ENCODE results near the gene SLC22A31. TPM values are rescaled to one million over a fixed set of nuclear protein-coding genes. Genes with fewer than 3 reads are reported as not detected.
A peak's percentile ranks its signal among the peaks of the same experiment; 100 is the strongest.
"Not testable (repeated sequence)": the region's sequence is repeated elsewhere in the genome, so short reads cannot be mapped to it uniquely, and the experiment has no call there.

Gene SLC22A31
- polyA plus RNA-seq, 1 experiment, result 0.25 TPM

DNA sequence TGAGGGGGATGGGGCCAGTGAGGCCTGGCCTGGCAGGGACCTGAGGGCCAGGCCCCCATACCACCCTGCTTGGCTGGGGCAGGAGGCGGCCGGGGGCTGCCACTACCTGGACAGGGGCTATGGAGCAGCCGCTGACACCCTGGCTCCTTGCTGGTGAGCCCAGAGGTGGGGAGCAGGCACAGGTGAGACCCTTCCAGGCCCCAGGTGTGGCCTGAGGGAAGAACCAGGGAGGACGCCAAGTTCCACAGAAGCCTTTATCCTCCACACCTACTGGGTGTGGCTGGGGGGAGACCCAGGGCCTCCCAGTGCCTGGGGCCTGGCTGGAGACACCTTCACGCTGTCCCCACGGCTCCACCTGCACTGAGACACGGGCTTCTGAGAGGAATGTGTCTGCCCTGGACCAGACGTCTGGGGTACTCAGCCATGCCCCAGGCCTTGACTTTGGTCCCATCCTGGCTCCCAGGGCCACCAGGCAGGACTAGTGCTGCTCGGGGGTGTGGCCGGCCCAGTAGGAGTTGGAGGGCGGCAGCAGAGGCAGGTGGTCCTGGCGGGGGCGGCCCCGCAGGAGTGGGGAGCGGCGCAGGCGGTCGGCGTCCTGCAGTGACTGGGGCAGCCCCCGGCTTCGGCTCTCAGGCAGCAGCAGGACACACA lies 4.7 kb downstream of the SLC22A31 start:
- H3K9me3 ChIP-seq (ENCODE audit: control insufficient read depth, insufficient read depth, low read length), result peaks cover 2% of the 10 kb centered on the region; the same call in 1 of the 2 replicates
- H3K27ac ChIP-seq (ENCODE audit: low read depth, low read length), result no peak overlapping the region
- TF ChIP-seq CTCF (IDR thresholded peaks at IDR 0.05; ENCODE audit: low read depth, low read length), result no peak
- no peak for DNase-seq (ENCODE audit: low read depth, low spot score)
- peaks cover 26% of the 10 kb centered on the region for H3K27me3 ChIP-seq (ENCODE audit: control insufficient read depth, insufficient read depth, low read length)
- no peak overlapping the region for H3K4me3 ChIP-seq (ENCODE audit: low read depth, low read length)
- ChIA-PET CTCF (no interaction called here), POLR2A (no interaction called here)

- no peak overlapping the region for H3K27ac ChIP-seq (ENCODE audit: low read depth, low read length)
- no peak overlapping the region for H3K4me3 ChIP-seq (ENCODE audit: low read depth, low read length)
- H3K9me3 ChIP-seq (ENCODE audit: control insufficient read depth, insufficient read depth, low read length), result peaks cover 2% of the 10 kb centered on the region; the same call in 1 of the 2 replicates
- ChIA-PET POLR2A (no interaction called here), CTCF (no interaction called here)
- no peak for TF ChIP-seq CTCF (IDR thresholded peaks at IDR 0.05; ENCODE audit: low read depth, low read length)
- no peak for DNase-seq (ENCODE audit: low read depth, low spot score)
- peaks cover 16% of the 10 kb centered on the region for H3K27me3 ChIP-seq (ENCODE audit: control insufficient read depth, insufficient read depth, low read length)
These were observed 5.7 kb downstream of the SLC22A31 start for GRCh38 chr16:89194340-89195311.

DNA sequence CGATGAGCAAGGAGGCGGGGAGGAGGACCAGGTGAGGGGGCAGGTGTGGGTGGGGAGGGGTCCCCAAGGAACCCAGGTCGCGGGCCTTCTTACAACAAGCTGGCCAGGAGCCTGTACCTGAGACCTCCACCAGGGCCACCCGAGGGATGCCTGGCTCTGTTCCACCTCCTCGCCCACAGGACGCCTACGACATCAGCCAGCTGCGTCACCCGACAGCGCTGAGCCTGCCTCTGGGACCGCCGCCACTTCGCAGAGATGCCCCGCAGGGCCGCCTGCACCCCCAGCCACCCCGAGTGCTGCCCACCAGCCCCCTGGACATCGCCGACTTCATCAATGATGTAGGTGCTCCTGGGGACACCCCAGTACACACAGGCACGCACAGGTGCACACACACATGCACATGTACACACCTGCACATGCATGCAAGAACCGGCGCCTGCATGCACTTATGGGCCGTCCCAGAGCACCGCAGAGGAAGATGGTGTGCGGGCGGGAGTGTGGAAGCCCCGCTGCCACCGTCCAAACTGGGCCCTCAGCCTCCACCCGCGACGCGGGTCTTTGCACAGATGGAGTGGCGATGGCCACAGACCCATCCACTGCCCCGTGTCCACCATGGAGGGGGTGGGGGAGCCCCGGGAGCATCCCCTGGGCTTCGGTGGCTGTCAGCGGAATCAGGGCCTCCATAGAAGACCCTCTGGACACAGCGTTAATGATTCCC lies 6.6 kb downstream of the SLC22A31 start:
- ChIA-PET CTCF (interaction anchor here (0.5 to 0.6 kb wide), 2 partner anchors 149 to 410 kb away, joined by 3 read pairs; no protein-coding TSS in a partner anchor), POLR2A (no interaction called here)
- peaks cover 2% of the 10 kb centered on the region; the same call in 1 of the 2 replicates for H3K9me3 ChIP-seq (ENCODE audit: control insufficient read depth, insufficient read depth, low read length)
- no peak overlapping the region for H3K27ac ChIP-seq (ENCODE audit: low read depth, low read length)
- peaks cover 7% of the 10 kb centered on the region for H3K27me3 ChIP-seq (ENCODE audit: control insufficient read depth, insufficient read depth, low read length)
- peak overlapping the region; percentile 15; the same call in 1 of the 2 replicates for H3K4me3 ChIP-seq (ENCODE audit: low read depth, low read length)
- no peak for DNase-seq (ENCODE audit: low read depth, low spot score)
- TF ChIP-seq CTCF (IDR thresholded peaks at IDR 0.05; ENCODE audit: low read depth, low read length), result no peak

- TF ChIP-seq CTCF (IDR thresholded peaks at IDR 0.05; ENCODE audit: low read depth, low read length), result no peak
- POLR2A ChIA-PET, result interaction anchor here (0.6 to 1.0 kb wide), 4 partner anchors 12 to 27 kb away, joined by 3 to 8 read pairs (median 5); partner anchors contain the start of gene ZNF778
- no peak for DNase-seq (ENCODE audit: low read depth, low spot score)
- Histone ChIP-seq H3K4me3 (ENCODE audit: low read depth, low read length) (peak overlapping the region; percentile 15; the same call in 1 of the 2 replicates), H3K27me3 (ENCODE audit: control insufficient read depth, insufficient read depth, low read length) (peaks cover under 1% of the 10 kb centered on the region), H3K27ac (ENCODE audit: low read depth, low read length) (no peak overlapping the region), H3K9me3 (ENCODE audit: control insufficient read depth, insufficient read depth, low read length) (peaks cover 5% of the 10 kb centered on the region; the same call in 1 of the 2 replicates)
- CTCF ChIA-PET, result interaction anchor here (0.5 to 1.8 kb wide), 4 partner anchors 18 to 410 kb away, joined by 3 to 6 read pairs (median 4); no protein-coding TSS in a partner anchor
These were observed 7.3 kb downstream of the SLC22A31 start for GRCh38 chr16:89192956-89193575.

DNA sequence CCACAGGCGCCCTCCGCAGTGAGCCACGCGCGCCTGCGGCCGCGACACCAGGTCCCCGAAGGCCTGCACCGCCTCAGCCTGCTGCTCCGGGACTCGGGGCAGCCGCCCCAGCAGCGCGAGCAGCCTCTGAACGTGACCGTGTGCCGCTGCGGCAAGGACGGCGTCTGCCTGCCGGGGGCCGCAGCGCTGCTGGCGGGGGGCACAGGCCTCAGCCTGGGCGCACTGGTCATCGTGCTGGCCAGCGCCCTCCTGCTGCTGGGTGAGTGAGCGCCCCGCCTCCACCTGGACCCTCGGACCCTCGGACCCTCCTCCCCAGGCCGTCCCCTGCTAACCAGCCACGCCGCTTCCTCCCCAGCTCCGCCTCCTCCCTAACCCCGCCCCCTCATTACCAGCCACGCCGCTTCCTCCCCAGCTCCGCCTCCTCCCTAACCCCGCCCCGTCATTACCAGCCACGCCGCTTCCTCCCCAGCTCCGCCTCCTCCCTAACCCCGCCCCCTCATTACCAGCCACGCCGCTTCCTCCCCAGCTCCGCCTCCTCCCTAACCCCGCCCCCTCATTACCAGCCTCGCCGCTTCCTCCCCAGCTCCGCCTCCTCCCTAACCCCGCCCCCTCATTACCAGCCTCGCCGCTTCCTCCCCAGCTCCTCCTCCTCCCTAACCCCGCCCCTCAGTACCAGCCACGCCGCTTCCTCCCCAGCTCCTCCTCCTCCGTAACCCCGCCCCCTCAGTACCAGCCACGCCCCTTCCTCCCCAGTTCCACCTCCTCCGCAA lies 8.0 kb downstream of the SLC22A31 start:
- H3K27me3 ChIP-seq (ENCODE audit: control insufficient read depth, insufficient read depth, low read length); H3K9me3 ChIP-seq (ENCODE audit: control insufficient read depth, insufficient read depth, low read length); H3K27ac ChIP-seq (ENCODE audit: low read depth, low read length): not testable (repeated sequence)
- DNase-seq (ENCODE audit: low read depth, low spot score), result peak; percentile 90
- ChIA-PET POLR2A (interaction anchor here (0.6 to 1.0 kb wide), 4 partner anchors 13 to 28 kb away, joined by 3 to 8 read pairs (median 5); partner anchors contain the start of gene ZNF778), CTCF (interaction anchor here (0.7 to 1.8 kb wide), 2 partner anchors 18 to 25 kb away, joined by 5 to 6 read pairs; no protein-coding TSS in a partner anchor)
- peak overlapping the region; percentile 67 for H3K4me3 ChIP-seq (ENCODE audit: low read depth, low read length)

Measured in AG04450 (cell line).